SK-N-SH treated with all-trans-retinoic acid at 6 μM for 48 hours (cell line): ENCODE results near the gene SAMMSON.

Source experiments
- ATAC-seq: fragments of 200-7000 bp; cut with Tn5 transposase; 3 replicates; pipeline ENCODE4 v1.9.1; 2020; ENCODE audit warnings: mild to moderate bottlenecking, moderate library complexity
- BACH2 ChIP-seq: fragments of 250-450 bp; sonication (Bioruptor Pico); IDR thresholded peaks from 2 replicates; pipeline ENCODE4 v1.9.0; 2021; ENCODE audit warnings: mild to moderate bottlenecking, borderline replicate concordance
- CSDC2 ChIP-seq: fragments of 250-450 bp; sonication (Bioruptor Pico); IDR thresholded peaks from 2 replicates; pipeline ENCODE4 v1.5.0; 2020; ENCODE audit warnings: mild to moderate bottlenecking, moderate library complexity
- ESRRG ChIP-seq: fragments of 250-450 bp; sonication (Bioruptor Pico); IDR thresholded peaks from 2 replicates; pipeline ENCODE4 v1.6.1; 2021; ENCODE audit warnings: mild to moderate bottlenecking
- GLIS3 ChIP-seq: fragments of 250-450 bp; sonication (Bioruptor Pico); IDR thresholded peaks from 2 replicates; pipeline ENCODE4 v1.5.0; 2020; ENCODE audit warnings: mild to moderate bottlenecking, moderate library complexity
- ISL1 ChIP-seq: fragments of 250-450 bp; sonication (Bioruptor Pico); IDR thresholded peaks from 2 replicates; pipeline ENCODE4 v2.1.2; 2022; ENCODE audit warnings: mild to moderate bottlenecking, moderate library complexity
- OSR1 ChIP-seq: fragments of 250-450 bp; sonication (Bioruptor Pico); IDR thresholded peaks from 2 replicates; pipeline ENCODE4 v1.8.0; 2022; ENCODE audit warnings: moderate library complexity, mild to moderate bottlenecking, inconsistent platforms
- POU6F1 ChIP-seq: fragments of 250-450 bp; sonication (Bioruptor Pico); IDR thresholded peaks from 2 replicates; pipeline ENCODE4 v1.8.0; 2021; ENCODE audit warnings: low read depth, mild to moderate bottlenecking, moderate library complexity, borderline replicate concordance
- RARB ChIP-seq: fragments of 250-450 bp; sonication (Bioruptor Pico); IDR thresholded peaks from 2 replicates; pipeline ENCODE4 v1.8.0; 2021; ENCODE audit warnings: mild to moderate bottlenecking, moderate library complexity
- SNAI2 ChIP-seq: fragments of 250-450 bp; sonication (Bioruptor Pico); IDR thresholded peaks from 2 replicates; pipeline ENCODE4 v1.5.0; 2020; ENCODE audit warnings: mild to moderate bottlenecking, moderate library complexity
- TCF4 ChIP-seq: fragments of 250-450 bp; sonication (Bioruptor Pico); IDR thresholded peaks from 2 replicates; pipeline ENCODE4 v1.8.0; 2021; ENCODE audit warnings: mild to moderate bottlenecking, moderate library complexity, borderline replicate concordance
- TOX ChIP-seq: fragments of 250-450 bp; sonication (Bioruptor Pico); IDR thresholded peaks from 2 replicates; pipeline ENCODE4 v1.8.0; 2021; ENCODE audit warnings: mild to moderate bottlenecking, moderate library complexity, borderline replicate concordance
- ZC3H10 ChIP-seq: fragments of 250-450 bp; sonication (Bioruptor Pico); IDR thresholded peaks from 2 replicates; pipeline ENCODE4 v1.5.1; 2021; ENCODE audit warnings: mild to moderate bottlenecking, moderate library complexity
- ZFP3 ChIP-seq: fragments of 250-450 bp; sonication (Bioruptor Pico); IDR thresholded peaks from 2 replicates; pipeline ENCODE4 v1.5.0; 2020; ENCODE audit warnings: mild to moderate bottlenecking, moderate library complexity
- ZFP30 ChIP-seq: fragments of 450-650 bp; formaldehyde crosslinking; IDR thresholded peaks from 2 replicates; pipeline ENCODE4 v1.5.0; 2022; ENCODE audit warnings: mild to moderate bottlenecking, moderate library complexity
- ZNF565 ChIP-seq: fragments of 450-650 bp; formaldehyde crosslinking; conservative IDR thresholded peaks from 2 replicates; pipeline ENCODE4 v1.5.0; 2020; ENCODE audit warnings: low read depth, mild to moderate bottlenecking, moderate library complexity
- ZNF70 ChIP-seq: fragments of 450-650 bp; formaldehyde crosslinking; IDR thresholded peaks from 2 replicates; pipeline ENCODE4 v1.5.0; 2020; ENCODE audit warnings: mild to moderate bottlenecking, moderate library complexity
- ZNF8 ChIP-seq: fragments of 450-650 bp; formaldehyde crosslinking; IDR thresholded peaks from 2 replicates; pipeline ENCODE4 v1.5.0; 2020; ENCODE audit warnings: mild to moderate bottlenecking, moderate library complexity
- TF ChIP-seq, protein P1 (sequence below): fragments of 250-450 bp; sonication (Bioruptor Pico); IDR thresholded peaks from 2 replicates; pipeline ENCODE4 v1.5.1; 2021; ENCODE audit warnings: mild to moderate bottlenecking, moderate library complexity
- TF ChIP-seq, protein P2 (sequence below): fragments of 250-450 bp; sonication (Bioruptor Pico); IDR thresholded peaks from 2 replicates; pipeline ENCODE4 v1.5.1; 2020; ENCODE audit warnings: low read depth, mild to moderate bottlenecking, moderate library complexity
- TF ChIP-seq, protein P3 (sequence below): fragments of 250-450 bp; sonication (Bioruptor Pico); IDR thresholded peaks from 2 replicates; pipeline ENCODE4 v1.5.0; 2020; ENCODE audit warnings: mild to moderate bottlenecking, moderate library complexity
- TF ChIP-seq, protein P4 (sequence below): fragments of 250-450 bp; sonication (Bioruptor Pico); IDR thresholded peaks from 2 replicates; pipeline ENCODE4 v1.8.0; 2020; ENCODE audit warnings: mild to moderate bottlenecking, moderate library complexity, borderline replicate concordance

SAMMSON gene

DNA sequence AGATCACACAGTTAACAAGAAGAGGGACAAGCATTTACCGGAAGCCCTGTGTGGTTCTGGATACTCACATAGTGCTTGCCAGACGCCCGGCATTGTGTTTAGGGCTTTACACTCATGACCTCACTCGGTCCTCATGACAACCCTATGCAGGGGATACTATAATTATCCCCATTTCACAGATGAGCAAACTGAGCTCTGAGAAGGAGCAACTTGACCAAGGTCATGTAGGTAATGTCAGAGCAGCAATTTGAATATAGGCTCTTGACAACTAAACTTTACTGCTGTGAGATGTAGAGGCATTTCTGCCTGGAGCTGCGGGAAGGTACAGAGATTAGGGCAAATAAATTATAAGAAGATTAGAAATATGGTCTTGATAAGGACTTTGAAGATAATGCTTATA, 70.0 kb downstream of the SAMMSON start:
- no peak for ATAC-seq
- TF ChIP-seq, protein P1, sequence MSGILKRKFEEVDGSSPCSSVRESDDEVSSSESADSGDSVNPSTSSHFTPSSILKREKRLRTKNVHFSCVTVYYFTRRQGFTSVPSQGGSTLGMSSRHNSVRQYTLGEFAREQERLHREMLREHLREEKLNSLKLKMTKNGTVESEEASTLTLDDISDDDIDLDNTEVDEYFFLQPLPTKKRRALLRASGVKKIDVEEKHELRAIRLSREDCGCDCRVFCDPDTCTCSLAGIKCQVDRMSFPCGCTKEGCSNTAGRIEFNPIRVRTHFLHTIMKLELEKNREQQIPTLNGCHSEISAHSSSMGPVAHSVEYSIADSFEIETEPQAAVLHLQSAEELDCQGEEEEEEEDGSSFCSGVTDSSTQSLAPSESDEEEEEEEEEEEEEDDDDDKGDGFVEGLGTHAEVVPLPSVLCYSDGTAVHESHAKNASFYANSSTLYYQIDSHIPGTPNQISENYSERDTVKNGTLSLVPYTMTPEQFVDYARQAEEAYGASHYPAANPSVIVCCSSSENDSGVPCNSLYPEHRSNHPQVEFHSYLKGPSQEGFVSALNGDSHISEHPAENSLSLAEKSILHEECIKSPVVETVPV: no peak
- TF ChIP-seq ISL1 (no peak), OSR1 (CRISPR knock-in tag) (no peak), GLIS3 (CRISPR knock-in tag) (no peak), ZNF8 (CRISPR knock-in tag) (no peak), ZFP30 (CRISPR knock-in tag) (no peak), TOX (CRISPR knock-in tag) (no peak), BACH2 (CRISPR knock-in tag) (no peak), ZFP3 (CRISPR knock-in tag) (no peak), ESRRG (no peak), ZNF70 (CRISPR knock-in tag) (no peak), POU6F1 (CRISPR knock-in tag) (no peak), RARB (CRISPR knock-in tag) (no peak)
- TF ChIP-seq, protein P2, sequence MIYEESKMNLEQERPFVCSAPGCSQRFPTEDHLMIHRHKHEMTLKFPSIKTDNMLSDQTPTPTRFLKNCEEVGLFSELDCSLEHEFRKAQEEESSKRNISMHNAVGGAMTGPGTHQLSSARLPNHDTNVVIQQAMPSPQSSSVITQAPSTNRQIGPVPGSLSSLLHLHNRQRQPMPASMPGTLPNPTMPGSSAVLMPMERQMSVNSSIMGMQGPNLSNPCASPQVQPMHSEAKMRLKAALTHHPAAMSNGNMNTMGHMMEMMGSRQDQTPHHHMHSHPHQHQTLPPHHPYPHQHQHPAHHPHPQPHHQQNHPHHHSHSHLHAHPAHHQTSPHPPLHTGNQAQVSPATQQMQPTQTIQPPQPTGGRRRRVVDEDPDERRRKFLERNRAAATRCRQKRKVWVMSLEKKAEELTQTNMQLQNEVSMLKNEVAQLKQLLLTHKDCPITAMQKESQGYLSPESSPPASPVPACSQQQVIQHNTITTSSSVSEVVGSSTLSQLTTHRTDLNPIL (CRISPR knock-in tag): no peak
- TF ChIP-seq, protein P3, sequence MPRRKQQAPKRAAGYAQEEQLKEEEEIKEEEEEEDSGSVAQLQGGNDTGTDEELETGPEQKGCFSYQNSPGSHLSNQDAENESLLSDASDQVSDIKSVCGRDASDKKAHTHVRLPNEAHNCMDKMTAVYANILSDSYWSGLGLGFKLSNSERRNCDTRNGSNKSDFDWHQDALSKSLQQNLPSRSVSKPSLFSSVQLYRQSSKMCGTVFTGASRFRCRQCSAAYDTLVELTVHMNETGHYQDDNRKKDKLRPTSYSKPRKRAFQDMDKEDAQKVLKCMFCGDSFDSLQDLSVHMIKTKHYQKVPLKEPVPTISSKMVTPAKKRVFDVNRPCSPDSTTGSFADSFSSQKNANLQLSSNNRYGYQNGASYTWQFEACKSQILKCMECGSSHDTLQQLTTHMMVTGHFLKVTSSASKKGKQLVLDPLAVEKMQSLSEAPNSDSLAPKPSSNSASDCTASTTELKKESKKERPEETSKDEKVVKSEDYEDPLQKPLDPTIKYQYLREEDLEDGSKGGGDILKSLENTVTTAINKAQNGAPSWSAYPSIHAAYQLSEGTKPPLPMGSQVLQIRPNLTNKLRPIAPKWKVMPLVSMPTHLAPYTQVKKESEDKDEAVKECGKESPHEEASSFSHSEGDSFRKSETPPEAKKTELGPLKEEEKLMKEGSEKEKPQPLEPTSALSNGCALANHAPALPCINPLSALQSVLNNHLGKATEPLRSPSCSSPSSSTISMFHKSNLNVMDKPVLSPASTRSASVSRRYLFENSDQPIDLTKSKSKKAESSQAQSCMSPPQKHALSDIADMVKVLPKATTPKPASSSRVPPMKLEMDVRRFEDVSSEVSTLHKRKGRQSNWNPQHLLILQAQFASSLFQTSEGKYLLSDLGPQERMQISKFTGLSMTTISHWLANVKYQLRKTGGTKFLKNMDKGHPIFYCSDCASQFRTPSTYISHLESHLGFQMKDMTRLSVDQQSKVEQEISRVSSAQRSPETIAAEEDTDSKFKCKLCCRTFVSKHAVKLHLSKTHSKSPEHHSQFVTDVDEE (CRISPR knock-in tag): no peak

DNA sequence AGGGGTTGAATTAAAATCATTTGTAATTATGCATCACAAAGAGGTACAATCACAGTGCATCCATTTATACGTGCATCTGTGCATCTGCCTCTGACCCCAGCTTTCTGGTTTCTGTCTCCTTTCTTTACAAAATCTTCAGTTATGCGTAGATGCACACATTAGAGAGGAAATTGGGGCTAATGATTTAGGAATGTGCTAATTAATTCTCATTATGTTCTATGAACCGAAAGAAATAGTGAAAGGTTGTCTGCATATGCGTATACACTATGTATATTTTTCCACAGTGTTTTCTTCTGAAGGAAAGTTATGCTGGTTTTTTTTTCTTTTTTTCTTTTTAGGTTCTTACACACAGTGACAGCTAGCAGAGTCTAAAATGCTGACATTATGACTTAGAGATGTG, 71.6 kb downstream of the SAMMSON start:
- ATAC-seq: no peak
- no peak for TF ChIP-seq ZNF565
- TF ChIP-seq GLIS3 (CRISPR knock-in tag): no peak
- TF ChIP-seq TOX (CRISPR knock-in tag): no peak
- TF ChIP-seq SNAI2 (CRISPR knock-in tag): no peak
- no peak for TF ChIP-seq OSR1 (CRISPR knock-in tag)
- no peak for TF ChIP-seq ESRRG

DNA sequence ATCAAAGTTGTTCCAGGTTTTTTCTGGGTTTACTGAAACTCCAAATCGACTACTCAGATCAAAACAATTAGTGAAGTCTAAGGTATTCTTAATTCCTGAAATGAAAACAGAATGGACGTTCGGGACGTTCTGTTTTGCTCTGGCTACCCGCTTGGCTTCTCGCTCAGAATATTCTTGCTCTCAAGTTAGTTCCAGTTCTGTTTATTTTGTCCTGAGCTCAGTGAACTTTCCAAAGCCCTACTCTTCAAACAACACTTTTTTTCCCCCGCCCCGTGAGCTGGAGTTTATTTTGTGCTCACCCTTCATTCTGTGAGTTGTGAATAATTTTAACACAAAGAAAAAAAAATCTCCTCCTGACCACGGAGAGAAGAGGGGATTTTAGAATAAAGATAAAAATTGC, 72.6 kb downstream of the SAMMSON start:
- TF ChIP-seq TCF4: no peak
- no peak for TF ChIP-seq RARB (CRISPR knock-in tag)
- TF ChIP-seq, protein P4, sequence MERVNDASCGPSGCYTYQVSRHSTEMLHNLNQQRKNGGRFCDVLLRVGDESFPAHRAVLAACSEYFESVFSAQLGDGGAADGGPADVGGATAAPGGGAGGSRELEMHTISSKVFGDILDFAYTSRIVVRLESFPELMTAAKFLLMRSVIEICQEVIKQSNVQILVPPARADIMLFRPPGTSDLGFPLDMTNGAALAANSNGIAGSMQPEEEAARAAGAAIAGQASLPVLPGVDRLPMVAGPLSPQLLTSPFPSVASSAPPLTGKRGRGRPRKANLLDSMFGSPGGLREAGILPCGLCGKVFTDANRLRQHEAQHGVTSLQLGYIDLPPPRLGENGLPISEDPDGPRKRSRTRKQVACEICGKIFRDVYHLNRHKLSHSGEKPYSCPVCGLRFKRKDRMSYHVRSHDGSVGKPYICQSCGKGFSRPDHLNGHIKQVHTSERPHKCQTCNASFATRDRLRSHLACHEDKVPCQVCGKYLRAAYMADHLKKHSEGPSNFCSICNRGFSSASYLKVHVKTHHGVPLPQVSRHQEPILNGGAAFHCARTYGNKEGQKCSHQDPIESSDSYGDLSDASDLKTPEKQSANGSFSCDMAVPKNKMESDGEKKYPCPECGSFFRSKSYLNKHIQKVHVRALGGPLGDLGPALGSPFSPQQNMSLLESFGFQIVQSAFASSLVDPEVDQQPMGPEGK (CRISPR knock-in tag): no peak
- TF ChIP-seq ZNF565: no peak
- no peak for TF ChIP-seq ISL1
- no peak for TF ChIP-seq ZC3H10 (CRISPR knock-in tag)
- TF ChIP-seq CSDC2: no peak

GRCh38 chr3:70072754-70073153, 73.2 kb downstream of the SAMMSON start:
- no peak for TF ChIP-seq ISL1
- TF ChIP-seq TCF4: no peak
- TF ChIP-seq, protein P4 (CRISPR knock-in tag): no peak
- no peak for ATAC-seq

More for the DNA sequence above, 72.6 kb downstream of the SAMMSON start:
- no peak for ATAC-seq
